Spleen (tissue), 11 donors: Measurements from ENCODE around the gene ZNF385B. TPM values are rescaled to one million over a fixed set of nuclear protein-coding genes. Genes with fewer than 3 reads are reported as not detected.

Source experiments
- DNase-seq: peaks from one replicate; pipeline ENCODE4 v3.0.0-alpha.2; 2020
- H3K27ac ChIP-seq, 8 donors: fragments of 200-600 bp; sonication (generic) in 7 of 8; 1 replicate in 4 of 8; 2 replicates in 4 of 8; pipeline versions ENCODE4 v1.5.0 to v1.8.0; 2016 to 2021; ENCODE audit warnings: inconsistent platforms in 4 of 8, mild to moderate bottlenecking in 4 of 8, moderate library complexity in 1 of 8
- H3K27me3 ChIP-seq, 7 donors: fragments of 200-600 bp; sonication (generic) in 6 of 7; replicated peaks in 1 of 7; 1 replicate in 4 of 7; 2 replicates in 3 of 7; pipeline versions ENCODE4 v1.5.0 to v1.8.0; 2016 to 2021; ENCODE audit warnings: inconsistent platforms in 3 of 7, mild to moderate bottlenecking in 1 of 7
- H3K36me3 ChIP-seq, 6 donors: fragments of 200-600 bp; sonication (generic) in 5 of 6; 1 replicate in 4 of 6; 2 replicates in 2 of 6; pipeline versions ENCODE4 v1.5.0 to v1.8.0; 2016 to 2021; ENCODE audit warnings: inconsistent platforms in 2 of 6
- H3K4me1 ChIP-seq, 6 donors: fragments of 200-600 bp; sonication (generic) in 5 of 6; 1 replicate in 3 of 6; 2 replicates in 3 of 6; pipeline versions ENCODE4 v1.5.0 to v1.8.0; 2016 to 2021; ENCODE audit warnings: inconsistent platforms in 3 of 6
- H3K4me3 ChIP-seq, 8 donors: fragments of 200-600 bp; sonication (generic) in 7 of 8; 1 replicate in 4 of 8; 2 replicates in 4 of 8; pipeline versions ENCODE4 v1.5.0 to v1.8.0; 2016 to 2021; ENCODE audit warnings: inconsistent platforms in 4 of 8, mild to moderate bottlenecking in 4 of 8, moderate library complexity in 2 of 8
- H3K9me3 ChIP-seq, 8 donors: fragments of 200-600 bp; sonication (generic) in 7 of 8; 1 replicate in 4 of 8; 2 replicates in 4 of 8; pipeline versions ENCODE4 v1.5.0 to v1.8.0; 2016 to 2021; ENCODE audit warnings: inconsistent platforms in 4 of 8
- CTCF ChIP-seq, 11 experiments: fragments of 200-600 bp in 7 of 11; fragments of 450-650 bp in 4 of 11; sonication (generic) in 4 of 11; IDR thresholded peaks in 8 of 11; conservative IDR thresholded peaks in 3 of 11; 1 replicate in 7 of 11; 2 replicates in 4 of 11; pipeline versions ENCODE4 v1.4.0 to v1.8.0; 2016 to 2021; ENCODE audit warnings: antibody characterized with exemption in 11 of 11, inconsistent platforms in 4 of 11, mild to moderate bottlenecking in 1 of 11
- POLR2A ChIP-seq, 3 donors: fragments of 450-650 bp; IDR thresholded peaks; one replicate each; pipeline ENCODE4 v1.5.1; 2017; ENCODE audit warnings: antibody characterized with exemption in 3 of 3, mild to moderate bottlenecking in 1 of 3
- POLR2AphosphoS5 ChIP-seq, 3 donors: sonication (generic); formaldehyde crosslinking; IDR thresholded peaks; one replicate each; pipeline ENCODE4 v1.5.1; 2017; ENCODE audit warnings: antibody characterized with exemption in 3 of 3
- WGBS, 5 donors: extraction: QIAGEN DNeasy Blood & Tissue Kit in 3 of 5; methylation state at CpG; one replicate each; pipeline versions ENCODE4 v1.1.5 to v1.1.7; 2013 to 2018; 5-methylcytosine and 5-hydroxymethylcytosine counted together
- intact Hi-C: fragments of 100-400 bp; cut with DNase I; formaldehyde crosslinking; loops from one replicate; pipeline ENCODE4 v1.15.0; 2023; ENCODE audit warnings: low total_unique reads
- polyA plus RNA-seq, 3 donors: library from polyadenylated mRNA; stranded (reverse); fragments of 200-250 nt; gene quantifications; one replicate each; pipeline ENCODE4 v1.2.1, GENCODE V29; 2013
- total RNA-seq, 7 donors: library from RNA; depleted of rRNA in 3 of 7; stranded (reverse); fragments of >200 nt in 3 of 7; fragmentation: NEBNext Ultra II Directional in 4 of 7; extraction: Animal tissue kit (Norgen Biotek cat#: 25700) in 4 of 7; gene quantifications; one replicate each; pipeline versions ENCODE4 v1.1.0 to v1.2.1, GENCODE V29; 2016 to 2021
- donor health status: healthy with polysubstance abuse.
- donor health status: DM: no; HTN: no; CAD: no; lungs with moderate emphysema.
- donor health status: DM: no; HTN: no; CAD: no.
- donor health status: Bipolar disorder and iron deficiency.
- donor health status: healthy.
- donor health status: DM: no; HTN: no; CAD: no.
- donor health status: DM: yes; HTN: yes; CAD: no.

ZNF385B gene
- total and polyA plus RNA-seq, 10 donors = 0.03 to 4.3 (median 0.37) TPM; not detected in 3

- intact Hi-C loops = no loop called here
- Histone ChIP-seq H3K36me3 (no peaks in the 10 kb centered on the region), H3K4me1 (no peaks in the 10 kb centered on the region), H3K9me3 (no peaks in the 10 kb centered on the region), H3K27me3 (peaks cover 0 to 4% (median 0%) of the 10 kb centered on the region in 7 donors), H3K27ac (no peak overlapping the region), H3K4me3 (no peak overlapping the region)
- no peak for TF ChIP-seq POLR2AphosphoS5 (IDR thresholded peaks at IDR 0.05)
- TF ChIP-seq POLR2A (IDR thresholded peaks at IDR 0.05) = no peak
- TF ChIP-seq CTCF (IDR thresholded peaks at IDR 0.05 in 8 of 11, conservative IDR thresholded peaks at IDR 0.05 in 3 of 11) = no peak
- WGBS, 5 donors = 60 to 83% (median 69%) methylated on average over 3 of the region's 3 CpGs
- DNase-seq = no peak
Measured at GRCh38 chr2:179614121-179614520, 247.3 kb downstream of the ZNF385B start.

- DNase-seq = no peak
- 76 to 84% (median 80%) methylated on average over 4 of the region's 4 CpGs for WGBS, 5 donors
- TF ChIP-seq CTCF (IDR thresholded peaks at IDR 0.05 in 8 of 11, conservative IDR thresholded peaks at IDR 0.05 in 3 of 11) (no peak), POLR2A (IDR thresholded peaks at IDR 0.05) (no peak), POLR2AphosphoS5 (IDR thresholded peaks at IDR 0.05) (no peak)
- intact Hi-C loops = no loop called here
- Histone ChIP-seq H3K27ac (no peak overlapping the region), H3K36me3 (no peaks in the 10 kb centered on the region), H3K4me1 (no peaks in the 10 kb centered on the region), H3K9me3 (no peaks in the 10 kb centered on the region), H3K4me3 (no peak overlapping the region), H3K27me3 (peaks cover 0 to 4% (median 0%) of the 10 kb centered on the region in 7 donors)
Measured at GRCh38 chr2:179613701-179614100, 247.7 kb downstream of the ZNF385B start.

GRCh38 chr2:179613299-179613651, 248.1 kb downstream of the ZNF385B start:
- WGBS, 5 donors = 86 to 98% (median 94%) methylated on average over 2 of the region's 2 CpGs
- Histone ChIP-seq H3K4me1 (no peaks in the 10 kb centered on the region), H3K27me3 (peaks cover 0 to 4% (median 0%) of the 10 kb centered on the region in 7 donors), H3K27ac (no peak overlapping the region), H3K4me3 (no peak overlapping the region), H3K9me3 (no peaks in the 10 kb centered on the region), H3K36me3 (no peaks in the 10 kb centered on the region)
- intact Hi-C loops = no loop called here
- TF ChIP-seq POLR2A (IDR thresholded peaks at IDR 0.05) (no peak), CTCF (IDR thresholded peaks at IDR 0.05 in 8 of 11, conservative IDR thresholded peaks at IDR 0.05 in 3 of 11) (no peak), POLR2AphosphoS5 (IDR thresholded peaks at IDR 0.05) (no peak)
- DNase-seq = no peak

- intact Hi-C loops = no loop called here
- no peaks in the 10 kb centered on the region for H3K9me3 ChIP-seq
- whole genome bisulfite sequencing, 5 donors = 78 to 83% (median 80%) methylated on average over 6 to 7 of the region's 7 CpGs
Measured at GRCh38 chr2:179612591-179613298, 248.7 kb downstream of the ZNF385B start.

More at GRCh38 chr2:179612591-179613298, 248.7 kb downstream of the ZNF385B start:
- Histone ChIP-seq H3K4me1 (no peaks in the 10 kb centered on the region), H3K36me3 (no peaks in the 10 kb centered on the region), H3K4me3 (no peak overlapping the region), H3K27ac (no peak overlapping the region), H3K27me3 (peaks cover 0 to 4% (median 0%) of the 10 kb centered on the region in 7 donors)
- no peak for TF ChIP-seq POLR2AphosphoS5 (IDR thresholded peaks at IDR 0.05)
- TF ChIP-seq POLR2A (IDR thresholded peaks at IDR 0.05) = no peak
- TF ChIP-seq CTCF (IDR thresholded peaks at IDR 0.05 in 8 of 11, conservative IDR thresholded peaks at IDR 0.05 in 3 of 11) = no peak
- no peak for DNase-seq
